ENCODE results near the gene MAGI3.

- TF ChIP-seq SIN3A (IDR thresholded peaks at IDR 0.05; ENCODE audit: borderline replicate concordance, insufficient read depth, low read length) (no peak), POLR2AphosphoS5 (IDR thresholded peaks at IDR 0.05; ENCODE audit: low read depth, low read length) (no peak), TAF1 (IDR thresholded peaks at IDR 0.05; ENCODE audit: borderline replicate concordance, insufficient read depth, low read length) (no peak), REST (IDR thresholded peaks at IDR 0.05; ENCODE audit: insufficient read depth in 1 of 2, low read depth in 2 of 2, low read length in 2 of 2) (no peak), FOXP2 (optimal IDR thresholded peaks at IDR 0.05; ENCODE audit: borderline replicate concordance, extremely low read depth, extremely low read length, insufficient read depth) (no peak)
Measured at GRCh38 chr1:113543110-113543509, 152.8 kb downstream of the MAGI3 start.

Data from PFSK-1 (cell line).